SK-N-SH treated with all-trans-retinoic acid at 6 μM for 48 hours (cell line): ENCODE results near the gene GRAMD2A.

Experiments used
- ATAC-seq: fragments of 200-7000 bp; cut with Tn5 transposase; 3 replicates; pipeline ENCODE4 v1.9.1; 2020; ENCODE audit warnings: mild to moderate bottlenecking, moderate library complexity
- BACH2 ChIP-seq: fragments of 250-450 bp; sonication (Bioruptor Pico); IDR thresholded peaks from 2 replicates; pipeline ENCODE4 v1.9.0; 2021; ENCODE audit warnings: mild to moderate bottlenecking, borderline replicate concordance
- CREB5 ChIP-seq: fragments of 250-450 bp; sonication (Bioruptor Pico); IDR thresholded peaks from 2 replicates; pipeline ENCODE4 v1.5.1; 2020; ENCODE audit warnings: low read depth, mild to moderate bottlenecking, moderate library complexity
- ESRRG ChIP-seq: fragments of 250-450 bp; sonication (Bioruptor Pico); IDR thresholded peaks from 2 replicates; pipeline ENCODE4 v1.6.1; 2021; ENCODE audit warnings: mild to moderate bottlenecking
- GLIS3 ChIP-seq: fragments of 250-450 bp; sonication (Bioruptor Pico); IDR thresholded peaks from 2 replicates; pipeline ENCODE4 v1.5.0; 2020; ENCODE audit warnings: mild to moderate bottlenecking, moderate library complexity
- OSR1 ChIP-seq: fragments of 250-450 bp; sonication (Bioruptor Pico); IDR thresholded peaks from 2 replicates; pipeline ENCODE4 v1.8.0; 2022; ENCODE audit warnings: moderate library complexity, mild to moderate bottlenecking, inconsistent platforms
- PATZ1 ChIP-seq: fragments of 250-450 bp; sonication (Bioruptor Pico); IDR thresholded peaks from 2 replicates; pipeline ENCODE4 v1.8.0; 2020; ENCODE audit warnings: mild to moderate bottlenecking, moderate library complexity, borderline replicate concordance
- PPARA ChIP-seq: fragments of 250-450 bp; sonication (Bioruptor Pico); IDR thresholded peaks from 2 replicates; pipeline ENCODE4 v1.5.0; 2020; ENCODE audit warnings: mild to moderate bottlenecking, borderline replicate concordance
- SNAI2 ChIP-seq: fragments of 250-450 bp; sonication (Bioruptor Pico); IDR thresholded peaks from 2 replicates; pipeline ENCODE4 v1.5.0; 2020; ENCODE audit warnings: mild to moderate bottlenecking, moderate library complexity
- TCF4 ChIP-seq: fragments of 250-450 bp; sonication (Bioruptor Pico); IDR thresholded peaks from 2 replicates; pipeline ENCODE4 v1.8.0; 2021; ENCODE audit warnings: mild to moderate bottlenecking, moderate library complexity, borderline replicate concordance
- TOX ChIP-seq: fragments of 250-450 bp; sonication (Bioruptor Pico); IDR thresholded peaks from 2 replicates; pipeline ENCODE4 v1.8.0; 2021; ENCODE audit warnings: mild to moderate bottlenecking, moderate library complexity, borderline replicate concordance
- TSHZ2 ChIP-seq: fragments of 250-450 bp; sonication (Bioruptor Pico); IDR thresholded peaks from 2 replicates; pipeline ENCODE4 v1.5.0; 2020; ENCODE audit warnings: mild to moderate bottlenecking, moderate library complexity
- ZC3H10 ChIP-seq: fragments of 250-450 bp; sonication (Bioruptor Pico); IDR thresholded peaks from 2 replicates; pipeline ENCODE4 v1.5.1; 2021; ENCODE audit warnings: mild to moderate bottlenecking, moderate library complexity
- ZFP3 ChIP-seq: fragments of 250-450 bp; sonication (Bioruptor Pico); IDR thresholded peaks from 2 replicates; pipeline ENCODE4 v1.5.0; 2020; ENCODE audit warnings: mild to moderate bottlenecking, moderate library complexity
- ZFP30 ChIP-seq: fragments of 450-650 bp; formaldehyde crosslinking; IDR thresholded peaks from 2 replicates; pipeline ENCODE4 v1.5.0; 2022; ENCODE audit warnings: mild to moderate bottlenecking, moderate library complexity
- ZNF70 ChIP-seq: fragments of 450-650 bp; formaldehyde crosslinking; IDR thresholded peaks from 2 replicates; pipeline ENCODE4 v1.5.0; 2020; ENCODE audit warnings: mild to moderate bottlenecking, moderate library complexity
- ZNF8 ChIP-seq: fragments of 450-650 bp; formaldehyde crosslinking; IDR thresholded peaks from 2 replicates; pipeline ENCODE4 v1.5.0; 2020; ENCODE audit warnings: mild to moderate bottlenecking, moderate library complexity

Gene GRAMD2A

GRCh38 chr15:72131922-72132321 is 65.7 kb downstream of the GRAMD2A start:
- TF ChIP-seq CREB5 (CRISPR knock-in tag): no peak
- TF ChIP-seq OSR1 (CRISPR knock-in tag): no peak
- TF ChIP-seq GLIS3 (CRISPR knock-in tag): no peak

GRCh38 chr15:72130272-72130671 is 67.3 kb downstream of the GRAMD2A start:
- no peak for ATAC-seq
- TF ChIP-seq PPARA (CRISPR knock-in tag): no peak
- TF ChIP-seq TSHZ2: no peak
- TF ChIP-seq TCF4: no peak
- TF ChIP-seq ZFP30: no peak
- TF ChIP-seq ZNF8 (CRISPR knock-in tag): no peak
- no peak for TF ChIP-seq SNAI2 (CRISPR knock-in tag)
- no peak for TF ChIP-seq PATZ1 (CRISPR knock-in tag)
- TF ChIP-seq OSR1 (CRISPR knock-in tag): no peak
- no peak for TF ChIP-seq ZC3H10
- TF ChIP-seq BACH2 (CRISPR knock-in tag): no peak
- TF ChIP-seq CREB5 (CRISPR knock-in tag): no peak

More at GRCh38 chr15:72131922-72132321, 65.7 kb downstream of the GRAMD2A start:
- no peak for ATAC-seq

GRCh38 chr15:72128359-72128758 is 69.2 kb downstream of the GRAMD2A start:
- ATAC-seq: no peak
- TF ChIP-seq TOX (CRISPR knock-in tag): no peak
- TF ChIP-seq PATZ1 (CRISPR knock-in tag): no peak
- TF ChIP-seq TSHZ2: no peak
- no peak for TF ChIP-seq ESRRG (CRISPR knock-in tag)
- TF ChIP-seq SNAI2 (CRISPR knock-in tag): no peak
- TF ChIP-seq ZFP3 (CRISPR knock-in tag): no peak
- TF ChIP-seq ZNF70 (CRISPR knock-in tag): no peak
- no peak for TF ChIP-seq PPARA (CRISPR knock-in tag)
- no peak for TF ChIP-seq ZNF8 (CRISPR knock-in tag)
- no peak for TF ChIP-seq GLIS3 (CRISPR knock-in tag)
